ENCODE measurements around the gene POU6F1. TPM values are rescaled to one million over a fixed set of nuclear protein-coding genes. Genes with fewer than 3 reads are reported as not detected.

The POU6F1 gene
- total and polyA plus RNA-seq, 2 of the 8 experiments (the other 6 are each of a cell fraction or from before 2014, with no cell fraction given), result 5.6 to 8.7 TPM

DNA sequence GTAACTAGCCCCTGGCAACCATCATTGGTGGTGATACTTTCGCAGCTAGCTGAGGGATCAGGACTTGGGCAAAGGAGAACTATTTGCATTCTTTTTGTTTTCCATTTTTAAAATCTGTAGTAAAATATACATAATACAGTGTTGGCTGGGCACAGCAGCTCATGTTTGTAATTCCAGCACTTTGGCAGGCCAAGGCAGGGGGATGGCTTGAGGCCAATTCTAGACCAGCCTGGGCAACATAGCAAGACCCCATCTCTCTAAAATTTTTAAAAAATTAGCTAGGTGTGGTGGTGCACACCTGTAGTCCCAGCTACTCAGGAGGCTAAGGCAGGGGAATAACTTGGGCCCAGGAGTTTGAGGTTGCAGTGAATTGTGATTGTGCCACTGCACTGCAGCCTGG is 64.9 kb downstream of the POU6F1 start:
- FAIRE-seq, result no peak
- H4K5ac ChIP-seq (ENCODE audit: insufficient read length, low read depth, low read length), result no peak overlapping the region
- no peak overlapping the region for H2BK120ac ChIP-seq (replicated peaks; ENCODE audit: low read depth, low read length)
- peaks cover 1% of the 10 kb centered on the region; the same call in 1 of the 2 replicates for H3K23me2 ChIP-seq (ENCODE audit: low read depth, low read length)
- no peak overlapping the region for H4K8ac ChIP-seq (ENCODE audit: extremely low read depth, insufficient read depth, low read length)
- H3K79me2 ChIP-seq (ENCODE audit: control insufficient read depth in 1 of 2, insufficient read depth in 2 of 2, low read length in 2 of 2), result peaks cover 0 to 64% of the 10 kb centered on the region in 2 experiments; a peak in 2 of 4 replicates
- peaks cover 0 to 3% of the 10 kb centered on the region in 2 experiments for H4K20me1 ChIP-seq (replicated peaks in 1 of 2; ENCODE audit: control insufficient read depth in 1 of 2, insufficient read depth in 2 of 2, low read length in 2 of 2)
- no peaks in the 10 kb centered on the region for H3K9me3 ChIP-seq (ENCODE audit: insufficient read depth in 2 of 2, low read depth in 1 of 2, low read length in 1 of 2)
- no peak overlapping the region for H2AK5ac ChIP-seq (ENCODE audit: low read depth, low read length)
- H3K4me1 ChIP-seq (replicated peaks in 1 of 4; ENCODE audit: control insufficient read depth in 3 of 4, insufficient read depth in 4 of 4, low read length in 3 of 4), result no peaks in the 10 kb centered on the region
- no peak for DNase-seq (ENCODE audit: low read depth in 1 of 2, low spot score in 2 of 2)
- no peak overlapping the region for H2BK15ac ChIP-seq (ENCODE audit: low read length)
- no peak overlapping the region for H2BK20ac ChIP-seq (ENCODE audit: low read length)
- H3K4me2 ChIP-seq (ENCODE audit: insufficient read depth in 1 of 2, low read depth in 2 of 2, low read length in 2 of 2), result no peak overlapping the region
- H3K4ac ChIP-seq (replicated peaks; ENCODE audit: insufficient read length, low read depth, low read length), result no peak overlapping the region
- no peak overlapping the region for H3K27ac ChIP-seq (ENCODE audit: low read depth, low read length)
- no peaks in the 10 kb centered on the region for H3K27me3 ChIP-seq (replicated peaks in 1 of 4; ENCODE audit: control insufficient read depth in 3 of 4, extremely low read depth in 1 of 4, insufficient read depth in 3 of 4, low read length in 3 of 4)
- no peak overlapping the region for H2BK5ac ChIP-seq (ENCODE audit: low read depth, low read length)
- H3K36me3 ChIP-seq (ENCODE audit: control insufficient read depth in 2 of 4, insufficient read depth in 4 of 4, low read length in 3 of 4), result no peaks in the 10 kb centered on the region
- H4K91ac ChIP-seq (replicated peaks; ENCODE audit: insufficient read length, low read length), result no peak overlapping the region
- H3K4me3 ChIP-seq (ENCODE audit: extremely low read depth in 1 of 4, insufficient read depth in 2 of 4, low read depth in 3 of 4, low read length in 4 of 4), result no peak overlapping the region
- H3K79me1 ChIP-seq (ENCODE audit: low read depth, low read length), result no peaks in the 10 kb centered on the region
- no peak overlapping the region for H3K23ac ChIP-seq (ENCODE audit: insufficient read length)
- H3K56ac ChIP-seq (replicated peaks; ENCODE audit: insufficient read length, low read depth, low read length), result no peak overlapping the region
- ChIA-PET POLR2A (ENCODE audit: partially characterized antibody) (interaction anchor here (0.7 kb wide), 1 partner anchor 11 kb away, joined by 3 read pairs; no protein-coding TSS in a partner anchor), CTCF (ENCODE audit: partially characterized antibody) (no interaction called here)
- WGBS, 2 experiments (ENCODE audit: extremely low coverage in 1 of 2, insufficient coverage in 1 of 2, insufficient read length in 1 of 2, insufficient replicate concordance in 2 of 2, low coverage in 1 of 2, low lambda C conversion rate in 2 of 2, missing lambda C conversion rate in 1 of 2), result 91% methylated on average over 1 of the region's 1 CpG; no CpG with 5 or more reads in 1 of the 2 experiments
- H2AFZ ChIP-seq (ENCODE audit: low read length), result no peak overlapping the region
- TF ChIP-seq KDM4A (IDR thresholded peaks at IDR 0.05; ENCODE audit: low read depth, low read length, severe bottlenecking) (no peak), RAD21 (IDR thresholded peaks at IDR 0.05 in 1 of 2, conservative IDR thresholded peaks at IDR 0.05 in 1 of 2; ENCODE audit: low read depth in 2 of 2, low read length in 2 of 2) (no peak), CREB1 (IDR thresholded peaks at IDR 0.05) (no peak)
- TF ChIP-seq, protein P1, sequence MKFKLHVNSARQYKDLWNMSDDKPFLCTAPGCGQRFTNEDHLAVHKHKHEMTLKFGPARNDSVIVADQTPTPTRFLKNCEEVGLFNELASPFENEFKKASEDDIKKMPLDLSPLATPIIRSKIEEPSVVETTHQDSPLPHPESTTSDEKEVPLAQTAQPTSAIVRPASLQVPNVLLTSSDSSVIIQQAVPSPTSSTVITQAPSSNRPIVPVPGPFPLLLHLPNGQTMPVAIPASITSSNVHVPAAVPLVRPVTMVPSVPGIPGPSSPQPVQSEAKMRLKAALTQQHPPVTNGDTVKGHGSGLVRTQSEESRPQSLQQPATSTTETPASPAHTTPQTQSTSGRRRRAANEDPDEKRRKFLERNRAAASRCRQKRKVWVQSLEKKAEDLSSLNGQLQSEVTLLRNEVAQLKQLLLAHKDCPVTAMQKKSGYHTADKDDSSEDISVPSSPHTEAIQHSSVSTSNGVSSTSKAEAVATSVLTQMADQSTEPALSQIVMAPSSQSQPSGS (IDR thresholded peaks at IDR 0.05; ENCODE audit: low read length), result no peak
- no peak overlapping the region for H2BK12ac ChIP-seq (ENCODE audit: low read depth, low read length)
- no peak overlapping the region for H3K18ac ChIP-seq (ENCODE audit: extremely low read depth, low read length)
- no peak overlapping the region for H3K9ac ChIP-seq (replicated peaks in 1 of 4; ENCODE audit: extremely low read depth in 1 of 4, low read depth in 3 of 4, low read length in 3 of 4)
- no peak overlapping the region for H3K14ac ChIP-seq (ENCODE audit: insufficient read length)

Data from H1 (cell line).